Nephron progenitor cell (in vitro differentiated cells): Measurements from ENCODE around the gene ERP44.
"Not testable (repeated sequence)": the region's sequence is repeated elsewhere in the genome, so short reads cannot be mapped to it uniquely, and the experiment has no call there.

Experiments
- DNase-seq: peaks from one replicate; pipeline ENCODE4 v3.0.0; 2021
- H3K27ac Mint-ChIP-seq: 2 replicates; pipeline ENCODE4 v1.8.0; 2021; ENCODE audit warnings: mild to moderate bottlenecking, moderate library complexity, mixed read lengths
- H3K27me3 Mint-ChIP-seq: 2 replicates; pipeline ENCODE4 v1.8.0; 2021; ENCODE audit warnings: mild to moderate bottlenecking, low read depth, mixed read lengths; ENCODE audit not compliant: poor library complexity
- H3K36me3 Mint-ChIP-seq: 2 replicates; pipeline ENCODE4 v1.8.0; 2021; ENCODE audit warnings: low read depth, mixed read lengths
- H3K4me1 Mint-ChIP-seq: 2 replicates; pipeline ENCODE4 v1.8.0; 2021; ENCODE audit warnings: mixed read lengths
- H3K4me3 Mint-ChIP-seq: 2 replicates; pipeline ENCODE4 v1.8.0; 2021; ENCODE audit warnings: mild to moderate bottlenecking, moderate library complexity, mixed read lengths
- H3K9me3 Mint-ChIP-seq: 2 replicates; pipeline ENCODE4 v1.8.0; 2021; ENCODE audit warnings: mild to moderate bottlenecking, moderate library complexity, mixed read lengths
- TF ChIP-seq, protein P1 (sequence below): fragments of 200-600 bp; sonication (generic); IDR thresholded peaks from 2 replicates; pipeline ENCODE4 v1.5.0; 2021; ENCODE audit warnings: antibody characterized with exemption

Gene ERP44

DNA sequence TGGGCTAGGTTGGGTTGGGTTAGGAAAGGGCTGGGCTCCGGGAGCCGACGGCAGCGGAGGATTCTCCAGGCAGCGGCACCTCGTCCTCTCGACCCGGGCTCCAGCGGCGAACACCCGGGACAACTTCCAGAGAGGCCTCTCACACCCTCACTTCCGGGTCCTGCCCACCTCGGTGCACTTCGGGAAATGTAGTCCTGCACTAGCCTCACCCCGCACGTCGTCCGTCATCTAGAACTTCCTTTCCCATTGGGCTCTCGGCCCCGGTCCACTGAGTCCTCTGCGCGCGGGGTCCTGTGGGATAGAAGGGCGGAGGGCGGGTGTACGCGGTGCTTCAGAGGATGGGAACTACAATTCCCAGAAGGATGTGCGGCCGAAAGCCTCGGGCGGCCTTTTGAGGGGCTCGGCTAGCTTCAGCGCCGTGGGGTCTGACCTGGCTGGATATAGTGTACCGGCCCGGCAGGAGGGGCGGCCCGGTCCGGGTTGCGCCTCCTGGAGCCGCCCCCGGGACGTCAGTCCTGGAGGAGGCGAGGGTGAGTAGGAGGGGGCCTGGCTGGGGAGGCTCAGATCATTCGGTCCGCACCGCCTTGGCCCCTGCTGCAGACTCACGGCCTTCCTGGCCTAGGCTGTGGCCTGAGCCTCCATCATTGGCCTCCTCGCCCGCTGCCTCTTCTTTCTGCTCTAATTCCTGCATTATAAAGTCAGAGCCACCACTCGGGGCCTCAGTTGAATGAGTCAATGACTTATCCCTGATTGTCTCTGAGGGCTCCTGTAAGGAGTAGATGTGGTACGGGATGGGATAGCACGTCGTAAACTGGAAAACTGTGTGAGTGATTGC is at the start of gene ERP44, which contains the start of gene INVS:
Gene ERP44 (minus strand): TSS at position 114 of the 835 bp plus-strand sequence. CDS start 160 bp downstream, outside the sequence.
Gene INVS (plus strand): TSS at position 357 of the 835 bp plus-strand sequence. CDS start 5,279 bp downstream, outside the sequence.
- Mint-ChIP-seq H3K27ac (peak within 1 kb of the TSS; percentile 99), H3K36me3 (no peaks in the 10 kb centered on the region), H3K4me3 (peak within 1 kb of the TSS; percentile 98), H3K9me3 (no peaks in the 10 kb centered on the region), H3K27me3 (no peaks in the 10 kb centered on the region), H3K4me1 (peaks cover 28% of the 10 kb centered on the region)
- TF ChIP-seq, protein P1, sequence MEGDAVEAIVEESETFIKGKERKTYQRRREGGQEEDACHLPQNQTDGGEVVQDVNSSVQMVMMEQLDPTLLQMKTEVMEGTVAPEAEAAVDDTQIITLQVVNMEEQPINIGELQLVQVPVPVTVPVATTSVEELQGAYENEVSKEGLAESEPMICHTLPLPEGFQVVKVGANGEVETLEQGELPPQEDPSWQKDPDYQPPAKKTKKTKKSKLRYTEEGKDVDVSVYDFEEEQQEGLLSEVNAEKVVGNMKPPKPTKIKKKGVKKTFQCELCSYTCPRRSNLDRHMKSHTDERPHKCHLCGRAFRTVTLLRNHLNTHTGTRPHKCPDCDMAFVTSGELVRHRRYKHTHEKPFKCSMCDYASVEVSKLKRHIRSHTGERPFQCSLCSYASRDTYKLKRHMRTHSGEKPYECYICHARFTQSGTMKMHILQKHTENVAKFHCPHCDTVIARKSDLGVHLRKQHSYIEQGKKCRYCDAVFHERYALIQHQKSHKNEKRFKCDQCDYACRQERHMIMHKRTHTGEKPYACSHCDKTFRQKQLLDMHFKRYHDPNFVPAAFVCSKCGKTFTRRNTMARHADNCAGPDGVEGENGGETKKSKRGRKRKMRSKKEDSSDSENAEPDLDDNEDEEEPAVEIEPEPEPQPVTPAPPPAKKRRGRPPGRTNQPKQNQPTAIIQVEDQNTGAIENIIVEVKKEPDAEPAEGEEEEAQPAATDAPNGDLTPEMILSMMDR = no peak
- peak; percentile 96 for DNase-seq

DNA sequence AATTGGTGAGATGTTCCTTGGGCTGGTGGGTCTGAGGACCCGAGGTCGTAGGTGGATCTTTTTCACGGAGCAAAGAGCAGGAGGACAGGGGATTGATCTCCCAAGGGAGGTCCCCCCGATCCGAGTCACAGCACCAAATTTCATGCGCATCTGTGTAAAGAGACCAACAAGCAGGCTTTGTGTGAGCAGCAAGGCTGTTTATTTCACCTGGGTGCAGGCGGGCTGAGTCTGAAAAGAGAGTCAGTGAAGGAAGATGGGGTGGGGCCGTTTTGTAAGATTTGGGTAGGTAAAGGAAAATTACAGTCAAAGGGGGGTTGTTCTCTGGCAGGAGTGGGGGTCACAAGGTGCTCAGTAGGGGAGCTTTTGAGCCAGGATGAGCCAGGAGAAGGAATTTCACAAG is 47.2 kb upstream of the ERP44 start:
- H3K9me3 Mint-ChIP-seq, DNase-seq, H3K4me3 Mint-ChIP-seq, H3K27me3 Mint-ChIP-seq, H3K27ac Mint-ChIP-seq, H3K36me3 Mint-ChIP-seq: not testable (repeated sequence)
- H3K4me1 Mint-ChIP-seq = peaks cover 14% of the 10 kb centered on the region

DNA sequence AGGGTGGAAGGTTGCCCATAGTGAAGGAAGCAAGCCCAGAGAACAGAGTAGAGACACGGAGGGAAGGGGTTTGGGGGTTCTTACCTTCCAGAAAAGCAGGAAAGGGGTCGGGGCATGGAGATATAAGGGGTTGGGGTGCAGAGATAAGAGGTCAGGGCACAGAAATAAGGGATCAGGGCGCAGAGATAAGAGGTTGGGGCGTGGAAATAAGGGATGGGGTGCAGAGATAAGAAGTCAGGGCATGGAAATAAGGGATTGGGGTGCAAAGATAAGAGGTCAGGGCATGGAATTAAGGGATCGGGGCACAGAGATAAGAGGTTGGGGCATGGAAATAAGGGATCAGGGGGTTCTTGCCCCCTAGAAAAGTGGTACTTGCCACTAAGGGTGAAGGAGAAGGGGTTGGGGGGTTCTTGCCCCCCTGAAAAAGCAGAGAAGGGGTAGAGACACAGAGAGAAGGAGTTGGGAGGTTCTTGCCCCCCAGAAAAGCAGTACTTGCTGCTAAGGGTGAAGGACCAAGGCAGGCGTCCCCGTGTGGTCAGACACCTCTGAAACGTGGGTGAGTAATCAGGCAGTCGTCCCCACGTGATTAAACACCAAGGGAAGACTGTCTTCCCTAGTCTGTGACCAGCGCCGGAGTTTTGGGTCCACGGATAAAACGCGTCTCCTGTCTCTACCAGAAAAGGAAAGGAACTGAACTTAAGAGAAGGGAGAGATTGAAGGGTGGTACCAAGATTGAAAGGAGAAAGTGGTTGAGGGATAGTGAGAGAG is 46.6 kb upstream of the ERP44 start:
- DNase-seq, H3K4me3 Mint-ChIP-seq, H3K27ac Mint-ChIP-seq, H3K9me3 Mint-ChIP-seq, H3K27me3 Mint-ChIP-seq, H3K36me3 Mint-ChIP-seq: not testable (repeated sequence)
- peaks cover 14% of the 10 kb centered on the region for H3K4me1 Mint-ChIP-seq

DNA sequence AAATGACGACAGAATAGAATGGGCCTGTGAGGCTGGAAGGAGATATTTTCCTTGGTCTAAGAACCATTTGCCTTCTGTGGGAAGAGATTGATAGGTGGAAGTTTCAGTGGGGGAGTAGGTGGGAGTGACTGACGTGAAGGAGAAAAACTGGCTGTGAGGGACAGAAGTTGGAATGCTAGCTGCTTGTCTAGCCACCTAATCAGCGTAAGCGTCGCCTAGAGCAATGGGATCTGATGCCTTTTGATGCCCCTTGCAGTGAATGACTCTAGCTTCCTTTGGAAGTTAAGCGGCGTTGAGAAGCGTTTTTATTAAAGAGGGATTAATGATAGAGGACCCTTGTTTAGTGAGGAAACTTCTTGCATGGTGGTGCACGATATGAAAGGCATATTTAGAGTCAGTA is 43.1 kb upstream of the ERP44 start:
- not testable (repeated sequence) for DNase-seq, H3K27ac Mint-ChIP-seq, H3K27me3 Mint-ChIP-seq, H3K9me3 Mint-ChIP-seq, H3K36me3 Mint-ChIP-seq, H3K4me3 Mint-ChIP-seq
- peaks cover 14% of the 10 kb centered on the region for H3K4me1 Mint-ChIP-seq

DNA sequence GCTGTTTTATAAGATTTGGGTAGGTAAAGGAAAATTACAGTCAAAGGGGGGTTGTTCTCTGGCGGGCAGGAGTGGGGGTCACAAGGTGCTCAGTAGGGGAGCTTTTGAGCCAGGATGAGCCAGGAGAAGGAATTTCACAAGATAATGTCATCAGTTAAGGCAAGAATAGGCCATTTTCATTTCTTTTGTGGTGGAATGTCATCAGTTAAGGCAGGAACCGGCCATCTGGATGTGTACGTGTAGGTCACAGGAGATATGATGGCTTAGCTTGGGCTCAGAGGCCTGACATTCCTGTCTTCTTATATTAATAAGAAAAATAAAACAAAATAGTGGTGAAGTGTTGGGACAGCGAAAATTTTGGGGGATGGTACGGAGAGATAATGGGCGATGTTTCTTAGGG is 41.5 kb upstream of the ERP44 start:
- H3K9me3 Mint-ChIP-seq, H3K27me3 Mint-ChIP-seq, H3K4me1 Mint-ChIP-seq, H3K4me3 Mint-ChIP-seq, DNase-seq, H3K36me3 Mint-ChIP-seq: not testable (repeated sequence)
- peak overlapping the region; percentile 63 for H3K27ac Mint-ChIP-seq

DNA sequence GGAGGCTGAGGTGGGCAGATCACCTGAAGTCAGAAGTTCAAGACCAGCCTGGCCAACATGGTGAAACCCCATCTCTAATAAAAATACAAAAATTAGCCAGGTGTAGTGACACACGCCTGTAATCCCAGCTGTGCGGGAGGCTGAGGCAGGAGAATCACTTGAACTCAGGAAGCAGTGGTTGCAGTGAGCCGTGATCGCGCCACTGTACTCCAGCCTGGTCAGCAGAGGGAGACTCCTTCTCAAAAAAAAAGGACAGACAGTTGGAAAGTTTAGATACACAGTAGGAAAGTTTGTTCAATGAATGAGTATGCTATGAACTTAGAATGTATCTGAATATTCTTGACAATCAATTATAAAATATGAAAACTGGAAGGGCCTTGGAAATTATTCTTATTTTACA is 38.0 kb upstream of the ERP44 start:
- not testable (repeated sequence) for H3K27ac Mint-ChIP-seq, H3K4me1 Mint-ChIP-seq, DNase-seq, H3K9me3 Mint-ChIP-seq, H3K4me3 Mint-ChIP-seq, H3K27me3 Mint-ChIP-seq
- TF ChIP-seq, protein P1 = peak; percentile 10
- H3K36me3 Mint-ChIP-seq = peaks cover 33% of the 10 kb centered on the region

DNA sequence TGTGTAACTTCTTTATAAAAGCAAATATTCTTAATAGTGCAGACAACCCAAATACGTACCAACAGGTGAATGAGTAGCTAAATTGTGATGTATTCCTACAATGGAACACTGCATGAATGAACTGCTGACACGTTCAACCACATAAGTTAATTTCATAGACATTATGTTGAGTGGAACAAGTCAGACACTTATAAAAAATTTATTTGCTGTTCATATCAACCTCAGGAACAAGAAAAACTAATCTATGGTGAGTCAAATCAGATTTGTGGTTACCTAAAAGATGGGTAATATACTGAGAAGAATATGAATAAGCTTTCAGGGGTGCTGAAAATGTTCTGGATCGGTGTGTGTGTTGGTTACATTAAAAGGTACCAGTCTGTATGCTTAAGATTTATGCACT is 35.9 kb upstream of the ERP44 start:
- Mint-ChIP-seq H3K27me3 (no peaks in the 10 kb centered on the region), H3K36me3 (peaks cover 36% of the 10 kb centered on the region), H3K4me1 (no peaks in the 10 kb centered on the region), H3K9me3 (no peaks in the 10 kb centered on the region), H3K27ac (no peak overlapping the region), H3K4me3 (no peak overlapping the region)
- no peak for DNase-seq
- TF ChIP-seq, protein P1 = no peak
